Measurements from ENCODE around the gene GABRB2. TPM values are rescaled to one million over a fixed set of nuclear protein-coding genes. Genes with fewer than 3 reads are reported as not detected.
"Not testable (repeated sequence)": the region's sequence is repeated elsewhere in the genome, so short reads cannot be mapped to it uniquely, and the experiment has no call there.

The GABRB2 gene
- polyA plus RNA-seq, 2 of the 4 experiments (the other 2 are of a cell fraction) = not detected

DNA sequence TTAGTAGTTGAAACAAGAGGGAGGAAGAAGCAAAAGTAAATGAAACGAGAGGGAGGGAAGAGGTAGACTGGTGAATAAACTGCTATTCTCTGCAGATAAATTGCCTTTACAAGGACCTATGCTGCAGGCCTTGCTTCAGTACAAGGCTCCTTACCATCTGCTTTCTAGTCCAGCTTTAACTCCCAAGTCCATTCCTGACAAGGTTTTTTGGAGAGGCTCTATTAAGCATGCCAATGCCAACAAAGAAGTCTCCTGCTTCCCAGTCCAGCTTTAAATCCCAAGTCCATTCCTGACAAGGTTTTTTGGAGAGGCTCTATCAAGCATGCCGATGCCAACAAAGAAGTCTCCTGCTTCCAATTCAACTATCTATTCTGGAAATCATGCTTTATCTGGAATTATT, 244.9 kb downstream of the GABRB2 start:
- TF ChIP-seq NFE2L2 (conservative IDR thresholded peaks at IDR 0.05; ENCODE audit: low read length) (no peak), MYC (IDR thresholded peaks at IDR 0.05; ENCODE audit: borderline replicate concordance, low read length) (no peak), BCL3 (IDR thresholded peaks at IDR 0.05) (no peak), RFX5 (IDR thresholded peaks at IDR 0.05) (no peak), CBX8 (IDR thresholded peaks at IDR 0.05) (no peak), EP300 (IDR thresholded peaks at IDR 0.05) (no peak), HOXB13 (CRISPR knock-in tag; IDR thresholded peaks at IDR 0.05; ENCODE audit: low read depth) (no peak), CBX2 (IDR thresholded peaks at IDR 0.05; ENCODE audit: borderline replicate concordance, low read depth) (no peak), RNF2 (IDR thresholded peaks at IDR 0.05; ENCODE audit: borderline replicate concordance, low read depth) (no peak), ZSCAN20 (CRISPR knock-in tag; IDR thresholded peaks at IDR 0.05) (no peak), SMC3 (IDR thresholded peaks at IDR 0.05) (no peak)
- ATAC-seq (no peak), DNase-seq (ENCODE audit: low read depth in 1 of 2, low spot score in 1 of 2) (no peak), FAIRE-seq (no peak)
- Histone ChIP-seq H3K4me2 (no peak overlapping the region), H3K27ac (no peak overlapping the region), H3K4me1 (no peaks in the 10 kb centered on the region), H3K4me3 (no peak overlapping the region), H3K9me3 (no peaks in the 10 kb centered on the region)
- ChIA-PET POLR2A (no interaction called here), CTCF (no interaction called here)
- WGBS (ENCODE audit: missing lambda C conversion rate) = 0% methylated on average over 2 of the region's 2 CpGs

DNA sequence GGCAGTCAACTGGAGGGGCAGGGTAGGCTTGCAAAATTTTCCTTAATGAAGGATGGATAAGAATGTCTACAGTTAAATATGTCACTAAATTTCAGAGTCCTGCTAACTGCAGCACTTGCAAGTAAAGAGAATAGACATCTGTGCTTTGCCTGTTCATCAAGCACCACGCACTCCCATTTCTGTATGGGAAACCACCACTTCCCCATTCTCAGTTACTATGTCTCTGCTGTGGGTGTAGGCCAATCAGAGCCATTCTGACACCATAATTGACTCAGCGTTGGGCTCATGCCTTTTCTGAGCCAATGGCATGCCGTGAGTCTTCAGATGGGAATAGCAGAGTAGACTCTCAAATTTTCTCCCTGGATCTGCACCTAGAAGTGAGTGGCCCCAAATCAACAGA, 247.5 kb downstream of the GABRB2 start:
- DNase-seq (ENCODE audit: low read depth in 1 of 2, low spot score in 1 of 2) = no peak
- TF ChIP-seq NR3C1 (IDR thresholded peaks at IDR 0.05) = no peak
- no peak for TF ChIP-seq RNF2 (IDR thresholded peaks at IDR 0.05; ENCODE audit: borderline replicate concordance, low read depth)
- no peak for TF ChIP-seq JUN (IDR thresholded peaks at IDR 0.05)
- TF ChIP-seq E2F6 (IDR thresholded peaks at IDR 0.05; ENCODE audit: borderline replicate concordance, low read depth) = no peak
- no peak for TF ChIP-seq JUNB (IDR thresholded peaks at IDR 0.05)
- TF ChIP-seq MAZ (IDR thresholded peaks at IDR 0.05; ENCODE audit: borderline replicate concordance, low read depth, low read length) = no peak
- no peak for TF ChIP-seq HMGXB4 (CRISPR knock-in tag; IDR thresholded peaks at IDR 0.05; ENCODE audit: borderline replicate concordance)
- TF ChIP-seq FOXS1 (CRISPR knock-in tag; IDR thresholded peaks at IDR 0.05) = no peak
- no peak for TF ChIP-seq EHMT2 (IDR thresholded peaks at IDR 0.05; ENCODE audit: low read depth)
- TF ChIP-seq RCOR1 (IDR thresholded peaks at IDR 0.05; ENCODE audit: low read depth, low read length) = no peak
- TF ChIP-seq HOXA7 (CRISPR knock-in tag; IDR thresholded peaks at IDR 0.05) = no peak
- no peak for TF ChIP-seq CTCF (IDR thresholded peaks at IDR 0.05)
- FAIRE-seq = no peak
- Histone ChIP-seq H3K9me3 (no peaks in the 10 kb centered on the region), H3K27ac (no peak overlapping the region), H3K4me1 (no peaks in the 10 kb centered on the region), H3K4me2 (no peak overlapping the region), H3K4me3 (no peak overlapping the region)
- ChIA-PET CTCF (no interaction called here), POLR2A (no interaction called here)
- no peak for ATAC-seq
- WGBS (ENCODE audit: missing lambda C conversion rate) = 2% methylated on average over 3 of the region's 3 CpGs

- CTCF ChIA-PET; H3K4me2 ChIP-seq; ATAC-seq; FAIRE-seq; H3K9me3 ChIP-seq; H3K27ac ChIP-seq; H3K4me1 ChIP-seq; POLR2A ChIA-PET; DNase-seq (ENCODE audit: low read depth in 1 of 2, low spot score in 1 of 2); H3K4me3 ChIP-seq: not testable (repeated sequence)
- 26% methylated on average over 2 of the region's 2 CpGs for WGBS (ENCODE audit: missing lambda C conversion rate)
Measured at GRCh38 chr5:161297388-161297787, 249.1 kb downstream of the GABRB2 start.
